ENCODE data around the gene SYNM.
A peak's percentile ranks its signal among the peaks of the same experiment; 100 is the strongest.
"Not testable (repeated sequence)": the region's sequence is repeated elsewhere in the genome, so short reads cannot be mapped to it uniquely, and the experiment has no call there.

Gene SYNM

GRCh38 chr15:99104788-99105513 lies at the start of gene SYNM:
SYNM (plus strand) TSS chr15:99105080; CDS start chr15:99105200, 120 bp downstream.
- peak; percentile 71 for DNase-seq

GRCh38 chr15:99055555-99056134 lies 49.2 kb upstream of the SYNM start:
- DNase-seq = no peak

GRCh38 chr15:99057020-99057419 lies 47.9 kb upstream of the SYNM start:
- DNase-seq = no peak

- DNase-seq = no peak
These were observed 47.0 kb upstream of the SYNM start for GRCh38 chr15:99057697-99058420.

GRCh38 chr15:99058421-99058870 lies 46.4 kb upstream of the SYNM start:
- peak; percentile 15 for DNase-seq

GRCh38 chr15:99059010-99059981 lies 45.6 kb upstream of the SYNM start:
- DNase-seq = peak; percentile 55

- not testable (repeated sequence) for DNase-seq
These were observed 44.7 kb upstream of the SYNM start for GRCh38 chr15:99060186-99060585.

- no peak for DNase-seq
These were observed 42.7 kb upstream of the SYNM start for GRCh38 chr15:99062226-99062625.

GRCh38 chr15:99068186-99068585 lies 36.7 kb upstream of the SYNM start:
- no peak for DNase-seq

GRCh38 chr15:99070208-99070607 lies 34.7 kb upstream of the SYNM start:
- no peak for DNase-seq

GRCh38 chr15:99071091-99071680 lies 33.7 kb upstream of the SYNM start:
- no peak for DNase-seq

- no peak for DNase-seq
These were observed 31.7 kb upstream of the SYNM start for GRCh38 chr15:99073008-99073717.

- DNase-seq = no peak
These were observed 30.4 kb upstream of the SYNM start for GRCh38 chr15:99074446-99074845.

- not testable (repeated sequence) for DNase-seq
These were observed 29.7 kb upstream of the SYNM start for GRCh38 chr15:99075059-99075652.

GRCh38 chr15:99076109-99076508 lies 28.8 kb upstream of the SYNM start:
- no peak for DNase-seq

GRCh38 chr15:99076555-99077308 lies 28.1 kb upstream of the SYNM start:
- peak; percentile 88 for DNase-seq

- DNase-seq = no peak
These were observed 22.1 kb upstream of the SYNM start for GRCh38 chr15:99082798-99083197.

- no peak for DNase-seq
These were observed 19.9 kb upstream of the SYNM start for GRCh38 chr15:99084965-99085364.

- DNase-seq = no peak
These were observed 19.2 kb upstream of the SYNM start for GRCh38 chr15:99085413-99086326.

Data from hematopoietic multipotent progenitor cell treated with erythropoietin and hydrocortisone succinate and interleukin-3 and kit ligand, for 6 days (in vitro differentiated cells).